ENCODE results near the gene ETFDH.
"Not testable (repeated sequence)": the region's sequence is repeated elsewhere in the genome, so short reads cannot be mapped to it uniquely, and the experiment has no call there.

ETFDH gene

DNA sequence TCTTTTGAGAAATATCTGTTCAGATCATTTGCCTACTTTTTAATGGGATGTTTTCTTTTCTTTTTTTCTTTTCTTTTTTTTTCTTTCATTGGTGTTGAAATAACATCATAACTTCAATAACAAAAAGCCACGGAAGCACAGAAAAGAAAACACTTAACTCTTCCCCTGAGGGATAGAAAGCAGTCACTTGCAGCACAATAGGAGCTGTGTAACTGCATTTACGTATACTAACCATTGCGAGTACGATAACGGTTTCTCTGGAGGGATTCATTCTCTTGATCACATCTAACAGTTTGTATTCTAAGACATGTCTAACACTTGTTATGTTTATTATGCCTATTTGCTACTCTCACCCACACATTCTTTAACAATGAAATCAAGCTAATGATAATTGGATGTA is 27.7 kb upstream of the ETFDH start:
- no peak for DNase-seq
- Mint-ChIP-seq H3K36me3 (ENCODE audit: low read depth) (no peaks in the 10 kb centered on the region), H3K27ac (no peak overlapping the region), H3K27me3 (ENCODE audit: low read depth, poor library complexity) (no peaks in the 10 kb centered on the region), H3K4me1 (no peaks in the 10 kb centered on the region), H3K4me3 (no peak overlapping the region), H3K9me3 (peaks cover 3% of the 10 kb centered on the region)
- TF ChIP-seq, protein P1, sequence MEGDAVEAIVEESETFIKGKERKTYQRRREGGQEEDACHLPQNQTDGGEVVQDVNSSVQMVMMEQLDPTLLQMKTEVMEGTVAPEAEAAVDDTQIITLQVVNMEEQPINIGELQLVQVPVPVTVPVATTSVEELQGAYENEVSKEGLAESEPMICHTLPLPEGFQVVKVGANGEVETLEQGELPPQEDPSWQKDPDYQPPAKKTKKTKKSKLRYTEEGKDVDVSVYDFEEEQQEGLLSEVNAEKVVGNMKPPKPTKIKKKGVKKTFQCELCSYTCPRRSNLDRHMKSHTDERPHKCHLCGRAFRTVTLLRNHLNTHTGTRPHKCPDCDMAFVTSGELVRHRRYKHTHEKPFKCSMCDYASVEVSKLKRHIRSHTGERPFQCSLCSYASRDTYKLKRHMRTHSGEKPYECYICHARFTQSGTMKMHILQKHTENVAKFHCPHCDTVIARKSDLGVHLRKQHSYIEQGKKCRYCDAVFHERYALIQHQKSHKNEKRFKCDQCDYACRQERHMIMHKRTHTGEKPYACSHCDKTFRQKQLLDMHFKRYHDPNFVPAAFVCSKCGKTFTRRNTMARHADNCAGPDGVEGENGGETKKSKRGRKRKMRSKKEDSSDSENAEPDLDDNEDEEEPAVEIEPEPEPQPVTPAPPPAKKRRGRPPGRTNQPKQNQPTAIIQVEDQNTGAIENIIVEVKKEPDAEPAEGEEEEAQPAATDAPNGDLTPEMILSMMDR (IDR thresholded peaks at IDR 0.05) = no peak

DNA sequence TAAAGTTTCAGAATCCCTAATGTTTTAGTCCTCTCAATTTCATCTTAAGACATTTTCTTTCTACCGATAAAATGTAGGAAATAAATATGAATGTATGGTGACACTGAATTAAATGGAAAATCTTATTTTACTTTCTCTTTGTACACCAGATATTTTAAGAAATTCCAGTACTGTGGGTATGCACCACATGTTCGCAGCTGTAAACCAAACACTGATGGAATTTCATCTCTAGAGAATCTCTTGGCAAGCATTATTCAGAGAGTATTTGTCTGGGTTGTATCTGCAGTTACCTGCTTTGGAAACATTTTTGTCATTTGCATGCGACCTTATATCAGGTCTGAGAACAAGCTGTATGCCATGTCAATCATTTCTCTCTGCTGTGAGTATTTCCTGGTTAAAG is 27.3 kb upstream of the ETFDH start:
- no peak overlapping the region for H3K27ac Mint-ChIP-seq
- no peaks in the 10 kb centered on the region for H3K4me1 Mint-ChIP-seq
- no peak overlapping the region for H3K4me3 Mint-ChIP-seq
- H3K27me3 Mint-ChIP-seq (ENCODE audit: low read depth, poor library complexity) = no peaks in the 10 kb centered on the region
- H3K9me3 Mint-ChIP-seq = peaks cover 3% of the 10 kb centered on the region
- TF ChIP-seq, protein P1 (IDR thresholded peaks at IDR 0.05) = no peak
- no peak for DNase-seq
- H3K36me3 Mint-ChIP-seq (ENCODE audit: low read depth) = no peaks in the 10 kb centered on the region

DNA sequence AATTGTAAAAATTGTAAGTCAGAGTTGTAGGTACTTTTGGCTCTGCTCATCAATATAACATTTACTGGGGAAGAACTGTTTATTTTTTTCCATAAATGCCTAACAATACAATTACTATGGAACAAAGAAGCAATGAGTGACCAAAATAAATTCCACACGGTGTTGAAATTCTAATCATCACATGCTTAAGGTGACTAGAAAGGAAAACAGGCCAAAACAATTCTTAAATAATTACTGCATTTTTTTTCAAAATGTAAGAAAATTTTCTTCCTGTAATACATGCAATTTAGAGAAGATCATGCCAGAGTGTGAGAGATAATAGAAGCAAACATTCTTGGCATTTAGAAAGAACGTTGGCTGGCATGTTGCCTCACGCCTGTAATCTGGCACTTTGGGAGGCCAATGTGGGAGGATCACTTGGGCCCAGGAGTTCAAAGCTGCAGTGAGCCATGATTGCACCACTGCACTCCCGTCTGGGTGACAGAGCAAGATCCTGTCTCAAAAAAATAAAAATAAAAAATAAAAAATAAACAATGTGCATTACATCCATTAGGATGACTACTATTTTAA is 22.9 kb upstream of the ETFDH start:
- no peaks in the 10 kb centered on the region for H3K4me1 Mint-ChIP-seq
- H3K9me3 Mint-ChIP-seq = peaks cover 3% of the 10 kb centered on the region
- H3K4me3 Mint-ChIP-seq = no peak overlapping the region
- H3K27me3 Mint-ChIP-seq (ENCODE audit: low read depth, poor library complexity) = no peaks in the 10 kb centered on the region
- TF ChIP-seq, protein P1 (IDR thresholded peaks at IDR 0.05) = no peak
- no peaks in the 10 kb centered on the region for H3K36me3 Mint-ChIP-seq (ENCODE audit: low read depth)
- no peak overlapping the region for H3K27ac Mint-ChIP-seq
- no peak for DNase-seq

GRCh38 chr4:158652920-158653319 is 19.2 kb upstream of the ETFDH start:
- TF ChIP-seq, protein P1 (IDR thresholded peaks at IDR 0.05) = no peak
- Mint-ChIP-seq H3K9me3 (no peaks in the 10 kb centered on the region), H3K27ac (no peak overlapping the region), H3K27me3 (ENCODE audit: low read depth, poor library complexity) (no peaks in the 10 kb centered on the region), H3K4me3 (no peak overlapping the region), H3K4me1 (no peaks in the 10 kb centered on the region), H3K36me3 (ENCODE audit: low read depth) (no peaks in the 10 kb centered on the region)
- no peak for DNase-seq

DNA sequence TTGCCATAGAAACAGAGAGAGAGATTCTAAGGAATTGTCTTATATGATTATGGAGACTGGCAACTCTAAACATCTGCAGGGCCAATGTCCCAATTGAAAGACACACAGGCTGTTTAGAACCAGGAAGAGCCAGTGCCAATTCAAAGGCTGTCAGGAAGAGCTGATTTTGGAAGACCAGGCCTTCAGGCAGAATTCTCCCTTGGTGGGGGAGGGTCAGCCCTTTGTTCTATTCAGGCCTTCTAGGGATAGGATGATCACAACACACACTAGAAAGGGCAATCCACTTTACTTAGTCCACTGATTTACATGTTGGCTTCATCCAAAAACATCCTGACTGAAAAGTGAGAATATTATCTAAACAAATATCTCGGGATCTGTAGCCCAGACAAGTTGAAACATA is 15.7 kb upstream of the ETFDH start:
- H3K9me3 Mint-ChIP-seq = no peaks in the 10 kb centered on the region
- TF ChIP-seq, protein P1 (IDR thresholded peaks at IDR 0.05) = no peak
- H3K27me3 Mint-ChIP-seq (ENCODE audit: low read depth, poor library complexity) = no peaks in the 10 kb centered on the region
- no peak for DNase-seq
- H3K36me3 Mint-ChIP-seq (ENCODE audit: low read depth) = no peaks in the 10 kb centered on the region
- no peak overlapping the region for H3K4me3 Mint-ChIP-seq
- H3K4me1 Mint-ChIP-seq = no peaks in the 10 kb centered on the region
- H3K27ac Mint-ChIP-seq = no peak overlapping the region

DNA sequence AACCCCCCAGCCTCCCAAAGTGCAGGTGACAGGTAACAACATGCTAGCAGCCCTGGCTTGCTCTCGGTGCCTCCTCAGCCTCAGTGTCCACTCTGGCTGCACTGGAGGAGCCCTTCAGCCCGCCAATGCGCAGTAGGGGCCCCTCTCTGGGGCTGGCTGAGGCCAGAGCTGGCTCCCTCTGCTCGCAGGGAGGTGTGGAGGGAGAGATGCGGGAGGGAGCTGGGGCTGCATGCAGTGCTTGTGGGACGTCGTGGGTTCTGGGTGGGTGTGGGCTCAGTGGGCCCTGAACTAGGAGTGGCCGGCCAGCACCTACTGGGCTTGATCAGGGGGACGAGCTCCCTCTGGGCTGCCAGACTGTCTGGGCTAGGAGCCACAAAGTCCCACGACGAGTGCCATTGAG is 14.8 kb upstream of the ETFDH start:
- H3K4me1 Mint-ChIP-seq = no peaks in the 10 kb centered on the region
- no peak for DNase-seq
- H3K4me3 Mint-ChIP-seq = no peak overlapping the region
- TF ChIP-seq, protein P1 (IDR thresholded peaks at IDR 0.05) = no peak
- H3K9me3 Mint-ChIP-seq = no peaks in the 10 kb centered on the region
- no peak overlapping the region for H3K27ac Mint-ChIP-seq
- H3K36me3 Mint-ChIP-seq (ENCODE audit: low read depth) = no peaks in the 10 kb centered on the region
- no peaks in the 10 kb centered on the region for H3K27me3 Mint-ChIP-seq (ENCODE audit: low read depth, poor library complexity)

- Mint-ChIP-seq H3K4me1 (peaks cover 19% of the 10 kb centered on the region), H3K27ac (peak overlapping the region; percentile 30), H3K36me3 (ENCODE audit: low read depth) (peaks cover 42% of the 10 kb centered on the region)
- not testable (repeated sequence) for H3K4me3 Mint-ChIP-seq; H3K9me3 Mint-ChIP-seq; H3K27me3 Mint-ChIP-seq (ENCODE audit: low read depth, poor library complexity); DNase-seq
Measured at GRCh38 chr4:158663255-158663654, 8.8 kb upstream of the ETFDH start.

DNA sequence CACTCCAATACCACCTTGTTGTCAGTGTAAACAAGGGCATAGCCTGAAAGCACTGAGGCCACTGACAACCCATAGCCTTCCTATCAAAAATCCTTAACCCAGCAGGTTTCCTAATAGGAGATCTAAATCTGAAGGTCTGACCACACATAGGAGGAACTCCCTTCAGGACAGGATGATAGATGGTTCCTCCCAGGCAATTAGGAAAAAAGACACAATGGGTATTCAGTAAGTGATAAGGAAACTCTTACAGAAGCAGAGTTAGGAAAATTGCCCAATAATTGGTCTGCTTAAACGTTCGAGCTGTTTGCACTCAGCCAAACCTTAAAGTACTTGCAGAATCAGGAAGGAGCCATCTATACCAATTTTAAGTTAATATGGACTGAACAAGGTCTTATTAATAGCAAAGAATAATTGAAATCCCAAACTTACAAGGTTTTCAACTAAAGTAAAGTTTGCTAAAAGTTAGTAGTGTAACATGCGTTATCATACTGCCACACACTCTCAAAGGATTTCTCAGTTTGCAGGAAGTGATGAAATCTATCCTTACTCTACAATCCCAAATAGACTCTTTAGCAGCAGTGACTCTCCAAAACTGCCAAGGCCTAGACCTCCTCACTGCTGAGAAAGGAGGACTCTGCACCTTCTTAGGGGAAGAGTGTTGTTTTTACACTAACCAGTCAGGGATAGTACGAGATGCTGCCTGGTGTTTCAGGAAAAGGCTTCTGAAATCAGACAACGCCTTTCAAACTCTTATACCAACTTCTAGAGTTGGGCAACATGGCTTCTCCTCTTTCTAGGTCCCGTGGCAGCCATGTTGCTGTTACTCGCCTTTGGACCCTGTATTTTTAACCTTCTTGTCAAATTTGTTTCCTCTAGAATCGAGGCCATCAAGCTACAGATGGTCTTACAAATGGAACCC is 8.1 kb upstream of the ETFDH start:
- DNase-seq; H3K9me3 Mint-ChIP-seq; H3K4me3 Mint-ChIP-seq; H3K27ac Mint-ChIP-seq; H3K27me3 Mint-ChIP-seq (ENCODE audit: low read depth, poor library complexity): not testable (repeated sequence)
- peaks cover 22% of the 10 kb centered on the region for H3K4me1 Mint-ChIP-seq
- H3K36me3 Mint-ChIP-seq (ENCODE audit: low read depth) = peaks cover 46% of the 10 kb centered on the region

Data from nephron progenitor cell (in vitro differentiated cells).